NB4 (cell line): Measurements from ENCODE around the gene PF4V1.

ENCODE experiments used
- DNase-seq: peaks from one replicate; pipeline ENCODE4 v3.0.0; 2010; ENCODE audit warnings: low read depth
- H3K4me3 ChIP-seq: one replicate; pipeline ENCODE4 v1.5.1; 2011; ENCODE audit warnings: mild to moderate bottlenecking, low read depth, low read length, moderate library complexity
- MYC ChIP-seq: IDR thresholded peaks from 2 replicates; pipeline ENCODE4 v1.6.1; 2011; ENCODE audit warnings: low read depth, low read length
- POLR2A ChIP-seq: IDR thresholded peaks from 2 replicates; pipeline ENCODE4 v1.6.1; 2011; ENCODE audit warnings: mild to moderate bottlenecking; ENCODE audit not compliant: insufficient read length; ENCODE audit errors: extremely low read depth
- TF ChIP-seq, protein P1 (sequence below): IDR thresholded peaks from one replicate; pipeline ENCODE4 v1.5.1; 2012; ENCODE audit warnings: low read depth, low read length
- TF ChIP-seq, protein P2 (sequence below): IDR thresholded peaks from 2 replicates; pipeline ENCODE4 v1.6.1; 2011; ENCODE audit warnings: low read depth, low read length

Gene PF4V1

DNA sequence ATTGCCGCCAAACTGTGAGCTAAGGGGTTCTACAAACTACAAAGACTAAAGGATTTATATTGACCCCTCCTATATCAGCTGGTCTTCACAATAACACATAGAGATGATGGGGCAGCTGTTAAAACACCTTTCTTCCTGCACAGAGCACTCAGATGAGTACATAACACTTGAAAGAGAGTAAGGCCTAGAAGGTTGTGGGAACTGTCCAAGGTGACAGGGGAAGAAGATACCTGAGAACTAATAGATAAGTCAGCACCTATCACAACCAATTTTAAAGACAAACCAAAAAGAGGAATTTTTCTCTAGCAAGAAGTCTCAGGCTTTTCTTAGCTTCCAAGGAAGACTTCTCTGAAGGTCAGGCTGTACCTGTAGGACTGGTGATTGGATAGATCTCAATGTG is 35.8 kb upstream of the PF4V1 start:
- no peak for DNase-seq
- H3K4me3 ChIP-seq, result no peak overlapping the region
- TF ChIP-seq, protein P1, sequence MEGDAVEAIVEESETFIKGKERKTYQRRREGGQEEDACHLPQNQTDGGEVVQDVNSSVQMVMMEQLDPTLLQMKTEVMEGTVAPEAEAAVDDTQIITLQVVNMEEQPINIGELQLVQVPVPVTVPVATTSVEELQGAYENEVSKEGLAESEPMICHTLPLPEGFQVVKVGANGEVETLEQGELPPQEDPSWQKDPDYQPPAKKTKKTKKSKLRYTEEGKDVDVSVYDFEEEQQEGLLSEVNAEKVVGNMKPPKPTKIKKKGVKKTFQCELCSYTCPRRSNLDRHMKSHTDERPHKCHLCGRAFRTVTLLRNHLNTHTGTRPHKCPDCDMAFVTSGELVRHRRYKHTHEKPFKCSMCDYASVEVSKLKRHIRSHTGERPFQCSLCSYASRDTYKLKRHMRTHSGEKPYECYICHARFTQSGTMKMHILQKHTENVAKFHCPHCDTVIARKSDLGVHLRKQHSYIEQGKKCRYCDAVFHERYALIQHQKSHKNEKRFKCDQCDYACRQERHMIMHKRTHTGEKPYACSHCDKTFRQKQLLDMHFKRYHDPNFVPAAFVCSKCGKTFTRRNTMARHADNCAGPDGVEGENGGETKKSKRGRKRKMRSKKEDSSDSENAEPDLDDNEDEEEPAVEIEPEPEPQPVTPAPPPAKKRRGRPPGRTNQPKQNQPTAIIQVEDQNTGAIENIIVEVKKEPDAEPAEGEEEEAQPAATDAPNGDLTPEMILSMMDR, result no peak
- TF ChIP-seq MYC (no peak), POLR2A (no peak)
- TF ChIP-seq, protein P2, sequence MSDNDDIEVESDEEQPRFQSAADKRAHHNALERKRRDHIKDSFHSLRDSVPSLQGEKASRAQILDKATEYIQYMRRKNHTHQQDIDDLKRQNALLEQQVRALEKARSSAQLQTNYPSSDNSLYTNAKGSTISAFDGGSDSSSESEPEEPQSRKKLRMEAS, result no peak

DNA sequence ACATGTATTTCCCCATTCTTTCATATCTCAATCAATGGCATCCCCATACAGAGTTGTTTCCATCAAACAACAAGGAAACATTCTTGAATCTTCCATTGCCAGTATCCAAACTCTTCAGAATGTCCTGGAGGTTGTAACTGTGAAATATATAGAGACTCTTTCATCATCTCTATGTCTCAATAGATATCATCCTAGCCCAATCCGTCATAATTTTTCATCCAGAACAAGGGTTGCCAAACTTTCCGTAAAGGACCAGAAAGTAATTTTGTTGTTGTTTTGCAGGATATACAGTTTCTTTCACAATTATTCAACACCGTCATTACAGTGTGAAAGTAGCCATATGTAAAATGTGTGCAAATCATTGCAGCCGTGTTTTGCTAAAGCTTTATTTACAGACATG is 31.8 kb upstream of the PF4V1 start:
- H3K4me3 ChIP-seq, result no peak overlapping the region
- TF ChIP-seq, protein P1, result no peak
- TF ChIP-seq MYC, result no peak
- no peak for TF ChIP-seq POLR2A
- TF ChIP-seq, protein P2, result no peak
- DNase-seq, result no peak

DNA sequence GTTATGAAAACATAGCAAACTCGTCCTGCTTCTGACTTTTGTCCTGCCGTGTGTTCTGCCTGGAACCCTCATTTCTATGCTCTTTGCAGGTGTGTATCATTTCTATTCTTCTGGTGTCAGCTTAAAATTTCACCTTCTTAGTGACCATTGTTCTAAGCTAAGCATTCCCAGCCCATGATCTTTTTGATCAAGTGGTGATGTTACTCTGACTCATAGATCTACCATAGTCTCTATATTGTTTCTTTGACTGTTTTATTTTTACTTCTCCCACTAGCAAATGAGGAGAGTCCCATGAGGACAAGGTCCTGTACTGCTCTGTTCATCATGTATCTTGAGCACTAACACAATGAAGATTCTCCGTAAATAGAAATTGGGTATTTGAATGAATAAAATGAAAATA is 30.7 kb upstream of the PF4V1 start:
- no peak overlapping the region for H3K4me3 ChIP-seq
- no peak for TF ChIP-seq POLR2A
- TF ChIP-seq MYC, result no peak
- TF ChIP-seq, protein P2, result no peak
- TF ChIP-seq, protein P1, result no peak
- DNase-seq, result no peak

DNA sequence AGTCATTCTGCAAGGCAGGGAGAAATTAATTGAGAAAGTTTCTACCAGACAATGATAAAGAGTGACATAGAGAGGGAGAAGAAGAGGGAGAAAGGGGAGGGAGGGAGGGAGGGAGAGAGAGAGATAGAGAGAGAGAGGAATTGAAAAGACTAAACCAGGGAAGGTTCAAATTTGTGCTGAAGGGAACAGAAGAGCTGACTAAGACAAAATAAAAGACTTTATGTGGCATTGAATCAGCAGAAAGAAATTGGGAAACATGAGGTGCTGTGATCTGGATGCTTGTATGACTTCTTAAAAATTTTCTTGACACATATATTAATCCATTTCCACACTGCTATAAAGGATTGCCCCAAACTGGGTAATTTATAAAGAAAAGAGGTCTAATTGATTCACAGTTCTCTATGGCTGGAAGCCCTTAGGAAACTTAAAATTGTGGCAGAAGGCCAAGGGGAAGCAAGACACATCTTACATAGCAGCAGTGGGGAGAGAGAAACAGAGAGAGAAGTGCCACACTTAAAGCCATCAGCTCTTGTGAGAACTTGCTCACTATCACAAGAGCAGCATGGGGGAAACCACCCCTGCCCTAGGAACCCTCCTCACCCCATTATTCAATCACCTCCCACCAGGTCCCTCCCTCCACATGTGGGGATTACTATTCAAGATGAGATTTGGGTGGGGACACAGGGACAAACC is 30.1 kb upstream of the PF4V1 start:
- TF ChIP-seq POLR2A (no peak), MYC (no peak)
- TF ChIP-seq, protein P2, result no peak
- TF ChIP-seq, protein P1, result no peak
- DNase-seq, result no peak
- H3K4me3 ChIP-seq, result no peak overlapping the region

DNA sequence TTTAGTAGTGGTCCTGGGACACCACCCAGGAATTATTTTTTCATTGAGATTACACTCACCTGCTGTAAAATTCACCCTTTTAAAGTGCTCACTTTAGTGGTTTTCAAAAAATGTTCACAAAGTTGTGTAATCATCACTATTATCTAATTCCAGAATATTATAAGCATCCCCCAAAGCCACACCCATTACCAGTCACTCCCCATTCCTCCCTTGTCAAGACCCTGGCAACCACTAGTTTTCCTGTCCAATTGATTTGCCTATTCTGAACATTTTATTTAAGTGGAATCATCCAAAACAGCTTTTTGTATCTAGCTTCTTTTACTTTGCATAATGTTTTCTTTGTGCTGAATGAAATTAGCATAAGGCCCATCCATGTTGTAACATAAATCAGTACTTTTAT is 29.3 kb upstream of the PF4V1 start:
- no peak for DNase-seq
- H3K4me3 ChIP-seq, result no peak overlapping the region
- TF ChIP-seq MYC, result no peak

DNA sequence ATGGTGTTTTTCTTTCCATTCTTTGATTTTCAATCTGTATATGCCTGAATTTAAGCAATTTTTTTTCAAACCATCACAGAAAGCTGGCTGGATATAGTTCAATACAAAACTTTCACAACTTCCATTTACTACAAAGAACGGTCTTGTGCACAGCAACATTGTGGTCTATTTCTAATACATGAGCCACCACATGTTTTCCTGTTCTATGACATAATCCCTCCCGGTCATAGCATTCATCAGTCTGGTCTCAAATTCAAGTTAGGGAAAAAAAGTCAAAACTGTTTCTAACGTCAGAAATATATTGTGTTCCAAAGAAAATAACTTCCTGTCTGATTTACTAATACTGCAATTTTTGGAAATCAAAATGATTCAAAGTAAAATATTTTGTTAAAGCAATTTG is 24.1 kb upstream of the PF4V1 start:
- TF ChIP-seq MYC, result peak; percentile 32; the same call in 1 of the 2 replicates
- TF ChIP-seq POLR2A, result no peak
- TF ChIP-seq, protein P2, result peak; percentile 60
- DNase-seq, result peak; percentile 81
- no peak overlapping the region for H3K4me3 ChIP-seq

DNA sequence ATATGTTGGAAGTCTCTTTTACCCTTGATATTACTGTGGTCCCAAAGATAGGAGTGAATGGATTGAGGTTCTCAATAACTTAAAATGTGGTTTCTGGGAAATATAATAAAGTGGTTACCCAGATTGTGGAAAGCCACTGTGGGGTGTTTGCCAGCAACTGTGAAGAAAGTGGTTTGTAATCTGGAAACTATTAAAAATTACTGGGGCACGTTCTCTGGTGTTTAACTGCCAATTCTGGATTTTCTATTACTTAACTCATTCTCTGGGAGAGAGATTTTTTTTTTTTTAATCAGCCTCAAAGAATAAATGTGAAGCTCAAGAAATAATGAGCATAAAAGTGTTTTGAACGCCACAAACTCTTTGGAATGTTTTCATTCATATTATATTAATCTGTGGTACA is 21.5 kb upstream of the PF4V1 start:
- no peak overlapping the region for H3K4me3 ChIP-seq
- no peak for DNase-seq
- TF ChIP-seq POLR2A (no peak), MYC (no peak)
- TF ChIP-seq, protein P1, result no peak
- TF ChIP-seq, protein P2, result no peak
